ENCODE data around the gene NPHP4. TPM values are rescaled to one million over a fixed set of nuclear protein-coding genes. Genes with fewer than 3 reads are reported as not detected.

Gene NPHP4
- total and polyA plus RNA-seq, 10 of the 15 experiments (the other 5 are each of a cell fraction or from before 2014, with no cell fraction given), result 0.16 to 10.5 (median 3.1) TPM

- POLR2A ChIA-PET, result no interaction called here
- intact Hi-C loops (cut with micrococcal nuclease; ENCODE audit: unreplicated experiment) (no loop called here), in situ Hi-C loops (cut with MboI) (no loop called here)
- 84% methylated on average over 8 of the region's 8 CpGs for WGBS (ENCODE audit: insufficient coverage, insufficient replicate concordance, low lambda C conversion rate, missing lambda C conversion rate)
- no TSS peak for BruUV-seq (replicated peaks)
- TF ChIP-seq STAT3 (IDR thresholded peaks at IDR 0.05; ENCODE audit: low read depth, low read length) (no peak), EP300 (IDR thresholded peaks at IDR 0.05; ENCODE audit: borderline replicate concordance in 1 of 2, control insufficient read depth in 1 of 2, low read depth in 2 of 2, low read length in 2 of 2) (no peak), IKZF1 (conservative IDR thresholded peaks at IDR 0.05) (no peak), KDM1A (IDR thresholded peaks at IDR 0.05; ENCODE audit: borderline replicate concordance) (no peak), REST (IDR thresholded peaks at IDR 0.05; ENCODE audit: low read depth, low read length) (no peak), SIN3A (IDR thresholded peaks at IDR 0.05; ENCODE audit: low read depth, low read length) (no peak), BHLHE40 (IDR thresholded peaks at IDR 0.05; ENCODE audit: borderline replicate concordance in 1 of 2, low read depth in 2 of 2, low read length in 1 of 2) (no peak), HSF1 (IDR thresholded peaks at IDR 0.05; ENCODE audit: low read depth, low read length) (no peak), NR2F1 (conservative IDR thresholded peaks at IDR 0.05) (no peak)
- TF ChIP-seq, protein P1, sequence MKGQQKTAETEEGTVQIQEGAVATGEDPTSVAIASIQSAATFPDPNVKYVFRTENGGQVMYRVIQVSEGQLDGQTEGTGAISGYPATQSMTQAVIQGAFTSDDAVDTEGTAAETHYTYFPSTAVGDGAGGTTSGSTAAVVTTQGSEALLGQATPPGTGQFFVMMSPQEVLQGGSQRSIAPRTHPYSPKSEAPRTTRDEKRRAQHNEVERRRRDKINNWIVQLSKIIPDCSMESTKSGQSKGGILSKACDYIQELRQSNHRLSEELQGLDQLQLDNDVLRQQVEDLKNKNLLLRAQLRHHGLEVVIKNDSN (IDR thresholded peaks at IDR 0.05; ENCODE audit: borderline replicate concordance, extremely low read length, insufficient read depth, low read depth, low read length), result no peak
- TF ChIP-seq, protein P2, sequence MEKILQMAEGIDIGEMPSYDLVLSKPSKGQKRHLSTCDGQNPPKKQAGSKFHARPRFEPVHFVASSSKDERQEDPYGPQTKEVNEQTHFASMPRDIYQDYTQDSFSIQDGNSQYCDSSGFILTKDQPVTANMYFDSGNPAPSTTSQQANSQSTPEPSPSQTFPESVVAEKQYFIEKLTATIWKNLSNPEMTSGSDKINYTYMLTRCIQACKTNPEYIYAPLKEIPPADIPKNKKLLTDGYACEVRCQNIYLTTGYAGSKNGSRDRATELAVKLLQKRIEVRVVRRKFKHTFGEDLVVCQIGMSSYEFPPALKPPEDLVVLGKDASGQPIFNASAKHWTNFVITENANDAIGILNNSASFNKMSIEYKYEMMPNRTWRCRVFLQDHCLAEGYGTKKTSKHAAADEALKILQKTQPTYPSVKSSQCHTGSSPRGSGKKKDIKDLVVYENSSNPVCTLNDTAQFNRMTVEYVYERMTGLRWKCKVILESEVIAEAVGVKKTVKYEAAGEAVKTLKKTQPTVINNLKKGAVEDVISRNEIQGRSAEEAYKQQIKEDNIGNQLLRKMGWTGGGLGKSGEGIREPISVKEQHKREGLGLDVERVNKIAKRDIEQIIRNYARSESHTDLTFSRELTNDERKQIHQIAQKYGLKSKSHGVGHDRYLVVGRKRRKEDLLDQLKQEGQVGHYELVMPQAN (conservative IDR thresholded peaks at IDR 0.05), result no peak
- no peak overlapping the region for H3K4me2 ChIP-seq (ENCODE audit: control insufficient read depth, insufficient read depth)
- no peaks in the 10 kb centered on the region for H3K79me2 ChIP-seq (ENCODE audit: control insufficient read depth, insufficient read depth, low read length)
- H3K4me3 ChIP-seq, result no peak overlapping the region
- no peak overlapping the region for H3K27ac ChIP-seq (ENCODE audit: control insufficient read depth, insufficient read depth)
- no peak for FAIRE-seq
- no peaks in the 10 kb centered on the region for H3K27me3 ChIP-seq (replicated peaks in 1 of 2; ENCODE audit: control insufficient read depth in 2 of 2, insufficient read depth in 2 of 2, low read length in 1 of 2)
- no peaks in the 10 kb centered on the region for H4K20me1 ChIP-seq (ENCODE audit: control insufficient read depth, insufficient read depth)
- peaks cover 0 to 3% of the 10 kb centered on the region in 2 experiments; a peak in 3 of 4 replicates for H3K36me3 ChIP-seq (ENCODE audit: control insufficient read depth in 2 of 2, insufficient read depth in 2 of 2, low read length in 1 of 2)
- H3K9ac ChIP-seq (ENCODE audit: control insufficient read depth, insufficient read depth, low read length), result no peak overlapping the region
- ATAC-seq, result no peak
- DNase-seq (ENCODE audit: low read depth, low spot score), result no peak
- no peaks in the 10 kb centered on the region for H3K4me1 ChIP-seq (ENCODE audit: control insufficient read depth, insufficient read depth, low read length)
- CTCF ChIA-PET, result no interaction called here
- SMC1A ChIA-PET (ENCODE audit: uncharacterized antibody, unreplicated experiment), result no interaction called here
- no peaks in the 10 kb centered on the region for H3K9me3 ChIP-seq (replicated peaks; ENCODE audit: control insufficient read depth, insufficient read depth, low read length)
- no peak overlapping the region for H2AFZ ChIP-seq (ENCODE audit: control insufficient read depth, low read depth, low read length)
- RAD21 ChIA-PET (ENCODE audit: unreplicated experiment), result no interaction called here
Observed at GRCh38 chr1:5907966-5908365, 84.3 kb downstream of the NPHP4 start.

All from GM12878 (cell line).